ENCODE measurements around the gene GJA4.

- TF ChIP-seq TAF1 (IDR thresholded peaks at IDR 0.05; ENCODE audit: low read depth, low read length) (no peak), SPI1 (IDR thresholded peaks at IDR 0.05; ENCODE audit: low read depth, low read length) (no peak)
These were observed 37.7 kb upstream of the GJA4 start, which contains the start of gene GJB5 for GRCh38 chr1:34754964-34755637.
